Inferior parietal cortex (tissue), 1 donor: Measurements from ENCODE around the gene ZCCHC14.
"Not testable (repeated sequence)": the region's sequence is repeated elsewhere in the genome, so short reads cannot be mapped to it uniquely, and the experiment has no call there.

Experiments
- DNase-seq: peaks from one replicate; pipeline ENCODE4 v3.0.0-alpha.2; 2016; ENCODE audit errors: extremely low spot score

ZCCHC14 gene

DNA sequence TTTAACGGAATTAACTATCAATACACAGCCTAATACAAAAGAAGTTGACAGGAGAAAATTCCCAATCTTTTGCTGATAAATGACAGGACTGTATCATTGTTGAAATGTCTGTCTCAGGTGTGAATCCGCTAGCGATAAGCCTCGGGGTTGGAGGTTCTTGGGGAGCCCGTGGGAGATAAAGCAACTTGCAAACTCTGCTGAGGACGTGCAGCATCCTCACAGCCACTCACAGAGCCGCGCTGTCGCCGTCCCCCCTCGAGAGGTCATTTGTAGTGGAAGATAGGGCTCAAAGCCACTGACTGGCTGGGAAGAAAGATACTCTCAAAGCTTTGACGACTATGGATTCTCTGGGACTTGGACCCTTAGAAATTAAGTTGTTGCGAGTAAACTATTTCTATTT, 83.7 kb downstream of the ZCCHC14 start:
- DNase-seq, result no peak

- DNase-seq, result no peak
These were observed 85.2 kb downstream of the ZCCHC14 start for GRCh38 chr16:87407511-87408112.

DNA sequence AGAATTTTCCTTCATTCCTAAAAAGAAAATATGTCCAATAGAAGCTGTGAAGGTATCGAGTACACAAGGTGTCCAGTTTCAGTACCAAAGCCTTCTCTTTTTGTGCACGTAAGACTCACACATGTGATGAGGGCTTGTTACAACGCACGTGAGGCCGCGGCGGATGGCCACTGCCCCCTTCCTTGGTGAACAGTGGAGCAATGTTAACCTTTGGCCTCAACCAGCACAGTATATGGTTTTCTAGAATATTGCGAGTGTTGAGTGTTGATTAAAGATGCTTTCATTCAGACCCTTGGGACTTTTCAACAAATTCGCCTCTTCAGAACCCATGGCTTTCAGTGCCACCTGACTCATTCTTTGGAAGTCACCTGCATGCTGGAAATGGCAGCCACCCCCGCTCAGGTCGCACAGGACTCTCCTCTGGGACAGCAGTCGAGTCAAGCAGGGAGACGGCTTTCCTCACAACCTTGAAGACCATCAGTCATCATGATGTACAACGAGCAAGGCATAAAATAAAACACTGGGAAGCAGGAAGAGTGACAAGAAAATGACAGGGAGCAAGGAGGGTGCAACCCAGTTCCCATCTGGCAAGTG, 86.2 kb downstream of the ZCCHC14 start:
- no peak for DNase-seq

DNA sequence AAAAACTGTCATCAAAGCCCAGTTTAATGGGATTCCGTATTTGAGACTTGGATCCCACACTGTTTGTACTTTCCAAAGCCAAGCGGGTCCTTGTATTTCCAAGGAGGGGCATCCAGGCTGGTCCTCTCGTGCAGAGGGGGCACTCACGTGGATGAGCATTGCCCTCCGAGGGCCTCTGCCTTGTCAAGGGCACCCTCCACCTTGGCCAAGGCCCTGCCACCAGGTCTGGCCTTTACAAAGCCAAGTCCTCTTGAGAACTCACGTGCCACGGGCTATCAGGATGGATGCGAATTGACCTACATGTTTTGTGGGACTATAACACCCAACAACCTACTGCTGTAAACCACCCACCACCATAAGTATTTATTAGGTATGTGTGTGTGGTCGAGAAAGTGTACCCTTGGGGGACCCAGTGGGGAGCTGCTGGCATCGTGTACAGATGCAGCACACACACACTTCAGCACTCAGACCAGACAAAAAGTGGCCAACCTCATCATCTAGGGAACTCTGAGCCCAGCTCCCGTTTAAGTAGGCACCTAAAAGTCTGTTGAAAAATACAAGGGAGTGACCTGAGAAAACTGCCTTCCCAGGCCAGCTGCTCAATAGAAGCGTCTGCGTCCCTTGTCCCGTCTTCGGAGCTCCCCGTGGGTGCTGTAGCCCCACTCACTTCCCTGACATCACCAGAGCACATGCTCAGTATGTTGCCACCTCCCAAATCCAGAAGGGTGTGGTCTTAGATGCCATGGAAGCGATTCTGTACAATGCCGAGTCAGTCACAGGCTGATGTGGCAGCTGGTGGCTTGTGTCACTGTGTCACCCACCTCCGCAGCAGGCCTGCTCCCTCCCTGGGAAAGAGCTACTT, 87.8 kb downstream of the ZCCHC14 start:
- DNase-seq, result no peak

- DNase-seq, result no peak
These were observed 97.5 kb downstream of the ZCCHC14 start for GRCh38 chr16:87395181-87395842.

- DNase-seq, result no peak
These were observed 99.2 kb downstream of the ZCCHC14 start for GRCh38 chr16:87393680-87394055.

- peak; percentile 56 for DNase-seq
These were observed 99.8 kb downstream of the ZCCHC14 start for GRCh38 chr16:87392821-87393679.

DNA sequence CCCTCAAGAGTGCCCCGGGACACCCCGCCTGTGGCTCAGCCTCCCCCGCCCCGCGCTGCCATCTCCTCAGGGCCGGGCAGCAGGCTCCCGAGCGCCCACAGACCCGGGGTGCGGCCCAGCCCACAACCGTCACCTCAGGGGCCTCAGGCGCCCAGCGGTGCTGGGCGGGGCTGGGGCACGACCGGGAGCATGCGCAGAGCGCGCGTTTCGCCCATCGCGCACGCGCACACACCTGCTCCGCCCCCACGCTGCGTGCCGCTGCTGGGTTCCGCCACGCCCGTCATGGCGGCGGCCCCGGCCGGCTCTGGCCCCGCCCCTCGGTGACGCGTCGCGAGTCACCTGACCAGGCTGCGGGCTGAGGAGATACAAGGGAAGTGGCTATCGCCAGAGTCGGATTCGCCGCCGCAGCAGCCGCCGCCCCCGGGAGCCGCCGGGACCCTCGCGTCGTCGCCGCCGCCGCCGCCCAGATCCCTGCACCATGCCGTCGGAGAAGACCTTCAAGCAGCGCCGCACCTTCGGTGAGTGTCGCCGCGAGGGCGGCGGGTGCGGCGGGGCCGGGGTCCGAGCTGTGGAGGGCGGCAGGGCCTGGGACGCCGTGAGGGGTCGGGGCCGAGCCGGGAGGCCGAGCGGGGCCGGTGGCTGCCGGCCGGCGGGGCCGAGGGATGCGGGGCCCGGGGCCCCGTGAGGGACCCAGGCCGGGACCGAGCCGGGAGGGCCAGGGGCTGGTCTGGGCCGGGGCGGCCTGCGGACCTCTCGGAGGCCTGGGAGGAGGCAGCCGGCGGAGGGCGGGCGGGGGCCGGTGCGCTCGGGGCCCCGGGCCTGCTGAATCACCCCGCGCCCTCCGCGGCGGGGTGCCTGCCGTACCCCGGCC, 100.6 kb downstream of the ZCCHC14 start, which contains the start of gene MAP1LC3B:
Gene MAP1LC3B (plus strand): TSS at position 387 of the 871 bp plus-strand sequence. CDS start 92 bp downstream, at position 479.
- DNase-seq, result peak; percentile 95

DNA sequence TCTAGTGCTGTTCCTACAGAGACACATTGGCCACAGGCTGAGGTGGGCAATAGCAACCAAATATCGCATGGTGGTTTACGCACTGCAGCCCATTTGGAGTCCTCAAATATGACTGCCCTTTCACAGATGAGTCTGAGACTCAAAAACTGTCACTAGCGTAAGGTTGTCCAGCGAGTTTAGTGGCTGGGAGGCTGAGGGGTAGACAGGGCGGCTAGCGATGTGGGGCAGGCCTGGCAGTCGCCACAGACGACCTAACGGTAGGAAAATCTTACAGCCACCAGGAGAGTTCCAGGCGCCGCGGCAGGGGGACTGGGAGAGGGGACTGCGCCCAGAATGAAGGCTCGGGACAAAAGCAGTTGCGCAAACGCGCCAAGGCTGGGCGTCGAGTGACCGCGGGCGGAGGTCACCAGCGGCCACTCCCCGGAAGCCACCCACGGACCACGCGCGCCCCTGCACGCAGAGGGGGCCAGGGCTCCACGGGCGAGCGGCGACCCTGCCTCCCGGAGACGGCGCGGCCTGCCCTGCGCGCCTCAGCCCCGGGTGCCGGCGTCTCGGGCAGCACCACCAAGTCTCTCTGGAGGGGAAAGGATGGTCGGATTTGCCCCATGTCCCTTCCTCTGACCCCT, 101.4 kb downstream of the ZCCHC14 start:
- peak; percentile 22 for DNase-seq

DNA sequence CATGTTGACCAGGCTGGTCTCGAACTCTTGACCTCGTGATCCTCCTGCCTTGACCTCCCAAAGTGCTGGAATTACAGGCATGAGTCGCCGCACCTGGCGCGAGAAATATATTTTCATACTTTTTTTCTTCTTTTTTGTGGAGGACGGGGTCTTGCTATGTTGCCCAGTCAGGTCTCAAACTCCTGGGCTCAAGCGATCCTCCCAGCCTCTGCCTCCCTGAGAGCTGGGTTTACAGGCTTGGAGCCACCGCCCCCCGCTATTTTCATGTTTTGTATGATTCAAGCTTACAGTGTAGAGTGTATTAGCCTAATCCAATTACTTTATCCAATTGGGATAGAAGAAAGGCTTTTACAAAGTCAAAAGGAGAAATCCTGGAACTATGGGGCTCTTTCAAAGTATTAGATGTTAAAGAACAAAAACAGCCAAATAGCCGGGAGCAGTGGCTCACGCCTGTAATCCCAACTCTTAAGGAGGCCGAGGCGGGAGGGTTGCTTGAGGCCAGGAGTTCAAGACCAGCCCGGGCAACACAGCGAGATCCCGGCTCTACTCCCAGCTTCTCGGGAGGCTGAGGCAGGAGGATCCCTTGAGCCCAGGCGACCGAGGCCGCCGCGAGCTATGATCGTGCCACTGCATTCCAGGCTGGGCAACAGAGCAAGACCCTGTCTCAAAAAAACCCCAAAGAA, 102.0 kb downstream of the ZCCHC14 start:
- DNase-seq, result no peak

DNA sequence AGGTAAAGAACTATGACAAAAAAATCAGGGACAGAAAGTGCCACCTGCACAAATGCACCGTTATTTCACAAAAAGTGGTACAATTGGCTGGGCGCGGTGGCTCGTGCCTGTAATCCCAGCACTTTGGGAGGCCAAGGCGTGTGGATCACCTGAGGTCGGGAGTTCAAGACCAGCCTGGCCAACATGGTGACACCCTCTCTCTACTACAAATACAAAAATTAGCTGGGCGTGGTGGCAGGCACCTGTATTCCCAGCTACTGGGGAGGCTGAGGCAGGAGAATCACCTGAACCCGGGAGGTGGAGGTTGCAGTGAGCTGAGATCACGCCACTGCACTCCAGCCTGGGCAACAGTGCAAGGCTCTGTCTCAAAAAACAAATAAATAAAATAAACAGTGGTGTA, 102.9 kb downstream of the ZCCHC14 start:
- not testable (repeated sequence) for DNase-seq

DNA sequence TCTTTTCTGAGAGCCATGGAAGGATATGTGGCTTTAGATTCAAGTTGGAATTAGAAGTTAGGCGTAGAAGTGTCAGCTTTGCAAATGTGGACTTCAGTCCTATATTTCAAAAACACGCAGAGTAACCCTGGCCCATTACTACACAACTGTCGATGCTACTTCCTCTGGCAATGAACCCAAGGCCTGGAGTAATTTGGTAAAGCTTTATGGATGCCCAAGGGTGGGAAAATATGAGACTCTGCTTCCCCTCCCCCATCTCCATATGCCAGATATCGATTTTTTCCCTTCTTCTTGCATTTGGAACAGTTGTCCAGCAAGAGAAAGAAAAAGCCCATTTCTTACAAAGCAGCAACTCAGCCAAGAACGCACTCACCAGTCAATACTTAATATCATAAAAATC, 103.6 kb downstream of the ZCCHC14 start:
- no peak for DNase-seq

DNA sequence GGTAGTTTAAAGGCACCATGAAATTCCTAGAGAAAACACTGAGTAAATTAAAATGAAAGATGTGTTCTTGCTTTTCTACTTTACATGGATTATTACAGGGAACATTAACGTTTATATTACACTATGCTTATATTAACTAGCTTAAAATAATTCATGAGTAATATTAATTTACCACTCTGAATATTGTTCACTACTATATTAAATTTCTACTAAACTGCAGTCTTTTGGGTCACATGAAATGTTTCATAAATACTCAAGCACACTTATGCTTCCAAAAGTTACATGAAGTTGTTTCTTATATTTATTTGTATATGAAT, 104.0 kb downstream of the ZCCHC14 start:
- no peak for DNase-seq

- DNase-seq, result peak; percentile 99
These were observed 104.6 kb downstream of the ZCCHC14 start for GRCh38 chr16:87387942-87388817.

- not testable (repeated sequence) for DNase-seq
These were observed 108.0 kb downstream of the ZCCHC14 start for GRCh38 chr16:87384875-87385167.

DNA sequence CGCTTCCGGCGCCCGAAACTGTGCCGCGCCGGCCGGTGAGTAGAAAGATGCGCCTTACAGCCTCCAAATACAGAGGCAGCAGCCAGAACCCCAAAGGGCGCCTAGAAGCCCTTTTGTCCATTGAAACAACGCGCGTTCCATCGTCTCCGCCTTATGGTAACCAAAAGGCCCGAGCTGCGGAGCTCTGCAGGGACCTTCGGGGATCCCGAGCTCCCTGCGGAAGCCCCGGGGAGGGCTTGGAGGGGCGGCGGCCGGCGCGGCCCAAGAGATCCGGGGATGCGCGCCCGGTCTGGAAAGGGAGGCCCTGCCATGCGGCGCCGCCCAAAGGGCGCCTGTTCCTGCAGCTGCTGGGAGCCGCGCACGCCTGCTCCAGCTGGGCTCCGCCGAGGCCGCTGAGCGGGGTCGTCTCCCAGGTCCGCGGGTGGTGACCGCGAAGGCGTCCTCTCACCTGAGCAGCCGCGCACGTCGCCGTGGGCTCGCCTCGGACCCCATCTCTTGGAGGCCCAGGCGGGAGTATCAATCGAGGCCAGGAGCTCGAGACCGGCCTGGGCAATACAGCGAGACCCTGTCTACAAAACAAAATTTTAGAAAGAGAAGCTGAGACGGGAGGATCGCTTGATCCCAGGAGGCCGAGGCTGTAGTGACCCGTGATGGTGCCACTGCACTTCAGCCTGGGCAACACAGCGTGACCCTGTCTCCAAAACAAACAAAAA, 108.5 kb downstream of the ZCCHC14 start:
- DNase-seq, result no peak

DNA sequence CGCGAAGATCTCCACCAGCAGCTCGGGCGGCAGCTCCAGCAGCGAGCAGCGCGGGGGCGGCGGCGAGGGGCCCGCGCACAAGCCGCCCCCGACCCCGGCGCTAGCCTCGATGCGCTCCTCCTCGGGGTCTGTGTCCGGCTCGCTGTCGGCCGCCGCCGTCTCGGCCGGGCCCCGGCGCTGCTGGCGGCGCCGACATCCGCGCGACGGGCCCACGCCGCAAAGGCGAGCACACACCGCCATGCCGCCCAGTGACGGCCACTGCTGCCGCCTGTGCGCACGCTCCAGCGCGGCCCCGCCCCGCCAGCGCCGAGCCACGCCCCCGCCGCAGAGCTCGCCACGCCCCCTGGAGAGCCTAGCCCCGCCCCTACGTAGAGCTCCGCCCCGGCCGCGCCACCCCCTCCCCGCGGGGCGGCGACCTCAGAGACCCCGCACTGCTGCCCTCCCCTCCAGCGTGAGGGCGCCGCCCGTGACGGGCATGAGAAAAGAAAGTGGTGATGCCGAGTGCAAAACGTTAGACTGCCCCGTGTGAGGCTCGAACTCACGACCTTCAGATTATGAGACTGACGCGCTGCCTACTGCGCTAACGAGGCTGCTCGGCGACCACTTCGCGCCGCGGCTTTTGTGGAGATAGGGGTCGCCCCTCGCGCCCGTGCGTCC, 109.2 kb downstream of the ZCCHC14 start, which contains the start of gene FBXO31:
Gene FBXO31 (minus strand): TSS at position 272 of the 657 bp plus-strand sequence. CDS start 32 bp downstream, at position 240.
- peak; percentile 87 for DNase-seq
